ENCODE measurements around the gene ZNHIT2.
"Not testable (repeated sequence)": the region's sequence is repeated elsewhere in the genome, so short reads cannot be mapped to it uniquely, and the experiment has no call there.

The ZNHIT2 gene

DNA sequence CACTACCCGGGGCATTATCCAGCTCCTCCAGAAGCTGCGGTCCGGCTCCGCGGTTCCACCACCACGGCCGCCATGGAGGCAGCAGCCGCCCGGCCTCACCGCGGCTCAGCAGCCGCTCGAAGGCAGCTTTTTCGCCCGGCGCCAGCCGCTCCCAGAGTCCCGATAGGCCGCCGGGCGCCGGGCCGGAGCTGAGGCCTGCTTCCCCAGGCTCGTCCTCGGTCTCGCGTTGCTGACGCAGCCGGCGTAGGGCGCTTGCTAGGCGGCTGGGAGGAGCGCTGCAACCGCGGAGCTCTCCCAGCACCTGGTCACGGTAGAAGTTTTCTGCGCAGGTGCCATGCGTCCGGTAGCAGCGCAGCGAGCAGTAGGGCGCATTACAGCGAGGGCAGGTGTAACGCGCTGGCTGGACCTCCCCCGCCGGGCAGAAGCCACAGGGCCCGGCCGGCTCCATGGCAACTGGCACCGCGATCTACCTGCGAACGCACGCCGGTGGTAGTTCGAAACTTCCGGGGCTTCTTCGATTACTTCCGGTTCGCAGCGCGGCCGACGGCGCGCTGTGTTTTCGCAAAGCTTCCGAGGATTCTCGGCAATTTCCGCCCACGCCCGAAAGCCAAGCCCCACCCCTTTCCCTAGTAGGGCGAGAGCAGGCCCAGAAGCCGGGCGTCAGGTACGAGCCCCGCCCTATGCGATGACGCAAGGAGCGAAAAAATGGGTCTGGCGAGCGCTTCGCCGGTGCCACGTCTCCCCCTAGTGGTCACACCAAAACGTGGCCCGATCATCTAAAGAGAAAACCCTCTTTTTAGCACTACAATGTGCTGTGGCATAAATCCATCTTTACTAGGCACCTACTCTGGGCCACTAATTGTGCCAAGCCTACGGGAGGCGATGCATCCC, at the start of gene ZNHIT2:
Gene ZNHIT2, minus strand, starts transcription at position 496 of the 891 bp plus-strand sequence. Its CDS starts 48 bp downstream, at position 448.
- Mint-ChIP-seq H3K36me3 (ENCODE audit: low read depth) (peaks cover 56% of the 10 kb centered on the region), H3K27me3 (no peaks in the 10 kb centered on the region), H3K4me1 (peaks cover 76% of the 10 kb centered on the region), H3K27ac (peak within 1 kb of the TSS; percentile 95), H3K9me3 (no peaks in the 10 kb centered on the region), H3K4me3 (peak within 1 kb of the TSS; percentile 86)
- ATAC-seq: peak; percentile 51
- peak; percentile 100 for DNase-seq

GRCh38 chr11:65166893-65167292, 49.4 kb upstream of the ZNHIT2 start:
- Mint-ChIP-seq H3K4me1 (peaks cover 10% of the 10 kb centered on the region), H3K27me3 (no peaks in the 10 kb centered on the region), H3K36me3 (ENCODE audit: low read depth) (no peaks in the 10 kb centered on the region), H3K9me3 (no peaks in the 10 kb centered on the region), H3K4me3 (no peak overlapping the region), H3K27ac (no peak overlapping the region)
- DNase-seq (no peak), ATAC-seq (no peak)

GRCh38 chr11:65165410-65166317, 48.2 kb upstream of the ZNHIT2 start:
- no peaks in the 10 kb centered on the region for H3K27me3 Mint-ChIP-seq
- H3K9me3 Mint-ChIP-seq: no peaks in the 10 kb centered on the region
- ATAC-seq (no peak), DNase-seq (no peak)
- H3K4me3 Mint-ChIP-seq: no peak overlapping the region
- no peak overlapping the region for H3K27ac Mint-ChIP-seq
- no peaks in the 10 kb centered on the region for H3K36me3 Mint-ChIP-seq (ENCODE audit: low read depth)
- H3K4me1 Mint-ChIP-seq: peaks cover 10% of the 10 kb centered on the region

DNA sequence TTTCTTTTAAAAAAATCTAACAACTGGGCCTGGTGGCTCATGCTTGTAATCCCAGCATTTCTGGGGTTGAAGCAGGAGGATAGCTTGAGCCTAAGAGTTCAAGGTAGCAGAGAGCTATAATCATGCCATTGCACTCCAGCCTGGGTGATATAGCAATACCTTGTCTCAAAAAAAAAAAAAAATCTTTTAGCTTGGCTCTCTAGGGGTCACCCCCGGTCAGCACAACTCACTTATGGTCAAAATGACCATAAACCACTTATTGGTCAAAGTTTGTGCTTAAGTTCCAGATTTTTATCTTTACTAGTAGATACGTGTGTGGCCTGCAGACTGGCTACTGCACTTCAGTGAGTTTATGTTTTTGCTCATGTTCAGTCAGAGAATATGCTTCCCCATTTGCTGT, 46.2 kb upstream of the ZNHIT2 start:
- Mint-ChIP-seq H3K4me3 (no peak overlapping the region), H3K4me1 (peaks cover 4% of the 10 kb centered on the region), H3K27me3 (no peaks in the 10 kb centered on the region), H3K9me3 (no peaks in the 10 kb centered on the region), H3K27ac (no peak overlapping the region), H3K36me3 (ENCODE audit: low read depth) (no peaks in the 10 kb centered on the region)
- ATAC-seq: no peak
- DNase-seq: no peak

GRCh38 chr11:65160643-65161042, 43.1 kb upstream of the ZNHIT2 start:
- Mint-ChIP-seq H3K27ac (no peak overlapping the region), H3K36me3 (ENCODE audit: low read depth) (no peaks in the 10 kb centered on the region), H3K27me3 (no peaks in the 10 kb centered on the region), H3K9me3 (no peaks in the 10 kb centered on the region), H3K4me3 (no peak overlapping the region), H3K4me1 (no peaks in the 10 kb centered on the region)
- no peak for DNase-seq
- ATAC-seq: no peak

- no peaks in the 10 kb centered on the region for H3K36me3 Mint-ChIP-seq (ENCODE audit: low read depth)
- no peak for DNase-seq
- ATAC-seq: no peak
- H3K27ac Mint-ChIP-seq: no peak overlapping the region
- H3K4me3 Mint-ChIP-seq: no peak overlapping the region
- H3K27me3 Mint-ChIP-seq: no peaks in the 10 kb centered on the region
- no peaks in the 10 kb centered on the region for H3K9me3 Mint-ChIP-seq
- H3K4me1 Mint-ChIP-seq: no peaks in the 10 kb centered on the region
Observed at GRCh38 chr11:65159012-65159411, 41.5 kb upstream of the ZNHIT2 start.

- Mint-ChIP-seq H3K27me3 (peaks cover 2% of the 10 kb centered on the region), H3K9me3 (no peaks in the 10 kb centered on the region), H3K4me3 (no peak overlapping the region), H3K36me3 (ENCODE audit: low read depth) (no peaks in the 10 kb centered on the region), H3K4me1 (no peaks in the 10 kb centered on the region), H3K27ac (no peak overlapping the region)
- ATAC-seq: no peak
- DNase-seq: no peak
Observed at GRCh38 chr11:65157336-65157735, 39.8 kb upstream of the ZNHIT2 start.

DNA sequence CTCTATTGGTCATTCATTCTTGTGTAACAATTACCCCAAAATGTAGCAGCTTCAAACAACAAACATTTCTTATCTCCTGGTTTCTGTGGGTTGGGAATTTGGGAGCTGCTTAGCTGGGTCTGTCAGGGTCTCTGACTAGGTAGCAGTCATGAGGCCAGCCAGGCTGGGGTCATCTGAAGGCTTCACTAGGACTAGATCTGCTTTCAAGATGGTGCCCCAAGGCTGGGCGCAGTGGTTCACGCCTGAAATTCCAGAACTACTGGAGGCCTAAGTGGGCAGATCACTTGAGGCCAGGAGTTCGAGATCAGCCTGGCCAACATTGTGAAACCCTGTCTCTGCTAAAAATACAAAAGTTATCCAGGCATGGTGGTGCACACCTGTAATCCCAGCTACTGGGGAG, 39.4 kb upstream of the ZNHIT2 start:
- H3K27ac Mint-ChIP-seq: no peak overlapping the region
- ATAC-seq (no peak), DNase-seq (no peak)
- H3K9me3 Mint-ChIP-seq: no peaks in the 10 kb centered on the region
- peaks cover 2% of the 10 kb centered on the region for H3K27me3 Mint-ChIP-seq
- no peaks in the 10 kb centered on the region for H3K36me3 Mint-ChIP-seq (ENCODE audit: low read depth)
- H3K4me3 Mint-ChIP-seq: no peak overlapping the region
- H3K4me1 Mint-ChIP-seq: peaks cover 2% of the 10 kb centered on the region

DNA sequence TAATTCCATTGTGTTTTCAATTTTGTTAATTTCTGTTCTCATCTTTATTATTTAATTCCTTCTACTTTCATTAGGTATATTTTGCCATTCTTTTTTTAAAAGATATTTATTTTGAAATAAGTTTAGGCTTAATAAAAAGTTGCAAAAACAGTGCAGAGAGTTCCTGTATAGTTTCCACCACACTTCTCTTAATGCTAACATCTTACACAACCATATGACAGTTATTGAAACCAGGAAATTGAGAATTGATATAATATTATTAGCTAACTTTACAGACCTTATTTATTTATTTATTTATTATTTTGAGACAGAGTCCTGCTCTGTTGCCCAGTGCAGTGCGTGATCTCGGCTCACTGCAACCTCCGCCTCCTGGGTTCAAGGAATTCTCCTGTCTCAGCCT, 38.8 kb upstream of the ZNHIT2 start:
- peaks cover 3% of the 10 kb centered on the region for H3K4me1 Mint-ChIP-seq
- H3K27ac Mint-ChIP-seq: no peak overlapping the region
- no peaks in the 10 kb centered on the region for H3K9me3 Mint-ChIP-seq
- no peak for DNase-seq
- peaks cover 3% of the 10 kb centered on the region for H3K27me3 Mint-ChIP-seq
- ATAC-seq: no peak
- H3K36me3 Mint-ChIP-seq (ENCODE audit: low read depth): no peaks in the 10 kb centered on the region
- no peak overlapping the region for H3K4me3 Mint-ChIP-seq

DNA sequence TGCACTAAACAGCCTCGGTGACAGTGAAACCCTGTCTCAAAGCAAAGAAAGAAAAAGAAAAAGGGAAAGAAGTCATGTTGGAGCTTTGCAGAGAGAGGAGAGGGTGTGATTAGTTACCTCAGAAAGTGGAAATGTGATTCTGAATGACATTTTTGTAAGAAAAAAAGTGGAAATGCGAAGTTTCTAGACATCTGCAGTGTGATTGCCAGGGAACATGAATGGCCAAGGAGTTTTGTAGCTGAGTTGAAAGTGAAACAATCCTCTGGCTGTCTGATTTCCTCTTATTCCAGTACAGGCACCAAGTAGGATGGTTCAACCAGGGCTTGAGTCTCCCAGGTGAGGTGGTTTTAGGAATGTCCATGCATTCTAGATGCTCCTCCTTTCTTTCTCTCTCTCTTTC, 34.6 kb upstream of the ZNHIT2 start:
- ATAC-seq (no peak), DNase-seq (no peak)
- Mint-ChIP-seq H3K4me1 (peaks cover 11% of the 10 kb centered on the region), H3K36me3 (ENCODE audit: low read depth) (no peaks in the 10 kb centered on the region), H3K27me3 (peaks cover 5% of the 10 kb centered on the region), H3K27ac (no peak overlapping the region), H3K4me3 (no peak overlapping the region), H3K9me3 (no peaks in the 10 kb centered on the region)

- DNase-seq (no peak), ATAC-seq (no peak)
- Mint-ChIP-seq H3K36me3 (ENCODE audit: low read depth) (no peaks in the 10 kb centered on the region), H3K9me3 (no peaks in the 10 kb centered on the region), H3K27me3 (peaks cover 5% of the 10 kb centered on the region), H3K4me1 (peaks cover 11% of the 10 kb centered on the region), H3K27ac (no peak overlapping the region), H3K4me3 (no peak overlapping the region)
Observed at GRCh38 chr11:65151331-65151899, 33.9 kb upstream of the ZNHIT2 start.

GRCh38 chr11:65150509-65151299, 33.2 kb upstream of the ZNHIT2 start:
- DNase-seq (peak; percentile 38), ATAC-seq (peak; percentile 91)
- no peaks in the 10 kb centered on the region for H3K36me3 Mint-ChIP-seq (ENCODE audit: low read depth)
- no peak overlapping the region for H3K4me3 Mint-ChIP-seq
- no peak overlapping the region for H3K27ac Mint-ChIP-seq
- H3K4me1 Mint-ChIP-seq: peaks cover 16% of the 10 kb centered on the region
- no peaks in the 10 kb centered on the region for H3K9me3 Mint-ChIP-seq
- peaks cover 5% of the 10 kb centered on the region for H3K27me3 Mint-ChIP-seq

- ATAC-seq; H3K4me3 Mint-ChIP-seq; H3K27me3 Mint-ChIP-seq; H3K27ac Mint-ChIP-seq; H3K36me3 Mint-ChIP-seq (ENCODE audit: low read depth); DNase-seq; H3K9me3 Mint-ChIP-seq: not testable (repeated sequence)
- H3K4me1 Mint-ChIP-seq: peaks cover 16% of the 10 kb centered on the region
Observed at GRCh38 chr11:65150131-65150508, 32.6 kb upstream of the ZNHIT2 start.

DNA sequence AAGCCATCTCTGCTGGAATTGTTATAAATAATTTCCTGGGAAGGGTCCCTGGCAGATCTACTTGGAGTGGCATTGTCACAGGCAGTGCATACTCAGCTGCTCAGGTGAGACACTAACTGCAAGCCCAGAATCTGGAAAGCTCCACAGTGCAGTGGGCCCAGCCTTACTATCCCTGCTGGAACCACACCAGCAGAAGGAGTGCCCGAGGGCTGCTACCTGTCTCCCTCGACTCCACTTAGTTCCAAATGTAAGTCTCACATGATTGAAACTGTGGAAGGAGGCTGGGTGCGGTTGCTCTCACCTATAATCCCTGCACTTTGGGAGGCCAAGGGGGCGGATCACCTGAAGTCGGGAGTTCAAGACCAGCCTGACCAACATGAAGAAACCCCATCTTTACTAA, 31.2 kb upstream of the ZNHIT2 start:
- H3K36me3 Mint-ChIP-seq (ENCODE audit: low read depth): no peaks in the 10 kb centered on the region
- peaks cover 16% of the 10 kb centered on the region for H3K4me1 Mint-ChIP-seq
- H3K4me3 Mint-ChIP-seq: no peak overlapping the region
- H3K9me3 Mint-ChIP-seq: no peaks in the 10 kb centered on the region
- H3K27ac Mint-ChIP-seq: no peak overlapping the region
- no peak for DNase-seq
- ATAC-seq: no peak
- peaks cover 8% of the 10 kb centered on the region for H3K27me3 Mint-ChIP-seq

Measured in activated naive CD8-positive, alpha-beta T cell treated with anti-CD3 and anti-CD28 coated beads, Interleukin-2, amount 50 U/mL, for 24 hours (primary cell).